Measurements from ENCODE around the gene SLC2A8. TPM values are rescaled to one million over a fixed set of nuclear protein-coding genes. Genes with fewer than 3 reads are reported as not detected.

The SLC2A8 gene
- total RNA-seq, 1 donor from 2014 or later: 75.7 TPM

DNA sequence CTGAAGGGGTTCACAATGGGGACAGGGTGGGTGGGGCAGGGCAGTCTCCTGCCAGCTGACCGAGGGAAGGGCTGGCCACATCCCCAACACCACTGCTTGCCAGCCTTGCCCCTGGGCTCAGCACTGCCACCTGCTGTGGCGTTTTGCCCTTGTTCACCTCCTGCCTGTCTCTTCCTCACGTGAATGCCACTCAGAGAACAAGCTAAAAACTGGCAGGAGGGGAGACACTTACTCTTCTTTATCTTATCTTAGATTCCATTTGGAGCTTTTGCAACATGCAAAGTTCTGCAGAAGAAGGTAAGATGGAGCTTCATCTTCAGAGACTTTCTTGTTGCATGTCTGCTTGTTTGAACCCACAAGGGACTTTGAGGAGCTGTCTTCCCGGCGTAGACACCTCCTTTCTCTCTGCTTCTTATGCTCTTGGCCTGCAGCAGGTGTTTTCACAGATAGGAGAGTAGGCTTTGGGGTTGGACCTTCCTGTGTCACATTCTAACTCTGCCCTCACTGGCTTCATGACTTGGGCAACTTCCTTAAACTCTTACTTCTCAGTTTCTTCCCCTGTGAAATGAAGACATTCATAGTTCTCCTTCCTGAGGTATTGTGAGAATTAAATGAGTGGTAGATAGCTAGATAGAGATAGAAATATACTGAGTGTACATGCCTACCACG is 58.5 kb downstream of the SLC2A8 start:
- H3K4me3 ChIP-seq: no peak overlapping the region
- H3K4me1 ChIP-seq: peaks cover 3 to 12% of the 10 kb centered on the region in 2 donors
- intact Hi-C loops (cut with DNase I): no loop called here
- no peak overlapping the region for H3K27ac ChIP-seq
- no peak for DNase-seq (ENCODE audit: low spot score in 2 of 2)
- H3K36me3 ChIP-seq: peaks cover 34 to 53% of the 10 kb centered on the region in 2 donors
- no peaks in the 10 kb centered on the region for H3K27me3 ChIP-seq
- TF ChIP-seq, protein P1, sequence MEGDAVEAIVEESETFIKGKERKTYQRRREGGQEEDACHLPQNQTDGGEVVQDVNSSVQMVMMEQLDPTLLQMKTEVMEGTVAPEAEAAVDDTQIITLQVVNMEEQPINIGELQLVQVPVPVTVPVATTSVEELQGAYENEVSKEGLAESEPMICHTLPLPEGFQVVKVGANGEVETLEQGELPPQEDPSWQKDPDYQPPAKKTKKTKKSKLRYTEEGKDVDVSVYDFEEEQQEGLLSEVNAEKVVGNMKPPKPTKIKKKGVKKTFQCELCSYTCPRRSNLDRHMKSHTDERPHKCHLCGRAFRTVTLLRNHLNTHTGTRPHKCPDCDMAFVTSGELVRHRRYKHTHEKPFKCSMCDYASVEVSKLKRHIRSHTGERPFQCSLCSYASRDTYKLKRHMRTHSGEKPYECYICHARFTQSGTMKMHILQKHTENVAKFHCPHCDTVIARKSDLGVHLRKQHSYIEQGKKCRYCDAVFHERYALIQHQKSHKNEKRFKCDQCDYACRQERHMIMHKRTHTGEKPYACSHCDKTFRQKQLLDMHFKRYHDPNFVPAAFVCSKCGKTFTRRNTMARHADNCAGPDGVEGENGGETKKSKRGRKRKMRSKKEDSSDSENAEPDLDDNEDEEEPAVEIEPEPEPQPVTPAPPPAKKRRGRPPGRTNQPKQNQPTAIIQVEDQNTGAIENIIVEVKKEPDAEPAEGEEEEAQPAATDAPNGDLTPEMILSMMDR (IDR thresholded peaks at IDR 0.05): peak in 1 of 3 experiments; percentile 22
- no peaks in the 10 kb centered on the region for H3K9me3 ChIP-seq

DNA sequence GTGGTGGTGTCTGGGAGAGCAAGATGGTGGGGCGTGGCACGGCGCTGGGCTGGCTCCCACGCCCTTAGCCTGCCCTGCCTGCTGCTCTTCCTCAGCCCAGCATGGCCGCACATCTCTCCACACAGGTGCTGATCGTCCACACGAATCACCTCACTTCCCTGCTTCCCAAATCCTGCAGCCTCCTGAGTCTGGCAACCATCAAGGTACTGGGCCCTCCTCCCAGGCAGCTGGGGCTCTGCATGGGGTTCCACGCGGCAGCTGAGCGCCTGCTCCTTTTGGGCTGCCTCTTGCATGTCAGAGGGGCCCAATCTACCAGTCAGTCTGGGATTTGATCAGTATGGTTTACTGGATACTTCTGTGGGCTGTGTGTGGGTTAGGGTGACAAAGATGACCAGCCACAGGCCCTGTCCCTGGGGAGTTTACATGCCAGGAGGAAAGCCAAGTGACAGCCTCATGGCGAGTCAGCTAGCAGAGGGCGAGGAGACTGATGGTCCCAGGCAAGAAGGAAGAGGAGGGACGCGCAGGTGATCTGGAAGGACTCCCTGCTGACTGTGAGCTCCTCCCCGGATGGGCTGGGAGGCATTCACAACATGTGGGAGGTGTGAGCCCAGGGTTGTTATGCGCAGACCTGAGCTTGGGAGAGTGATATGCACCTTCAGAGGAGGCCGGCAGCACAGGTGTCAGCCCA is 60.4 kb downstream of the SLC2A8 start:
- Histone ChIP-seq H3K4me1 (peaks cover 3 to 9% of the 10 kb centered on the region in 2 donors), H3K27ac (no peak overlapping the region), H3K27me3 (no peaks in the 10 kb centered on the region), H3K9me3 (no peaks in the 10 kb centered on the region), H3K4me3 (no peak overlapping the region), H3K36me3 (peaks cover 51 to 69% of the 10 kb centered on the region in 2 donors)
- DNase-seq (ENCODE audit: low spot score in 2 of 2): no peak
- intact Hi-C loops (cut with DNase I): no loop called here
- TF ChIP-seq, protein P1 (IDR thresholded peaks at IDR 0.05): no peak

Other genes starting within 250 kb of the SLC2A8 start
- 162 TPM for gene GARNL3, start 132.4 kb upstream of the SLC2A8 start, total RNA-seq
- gene ZNF79, start 27.2 kb downstream of the SLC2A8 start, total RNA-seq: 2.9 TPM
- gene RPL12, start 54.2 kb downstream of the SLC2A8 start, total RNA-seq: 1,924 TPM
- 22.8 TPM for gene LRSAM1, start 54.3 kb downstream of the SLC2A8 start, total RNA-seq
- 29.3 TPM for gene STXBP1, start 215.1 kb downstream of the SLC2A8 start, total RNA-seq

Measured in ascending aorta (tissue), 2 donors.